Osteocyte (in vitro differentiated cells): Measurements from ENCODE around the gene DCAF12L2. TPM values are rescaled to one million over a fixed set of nuclear protein-coding genes. Genes with fewer than 3 reads are reported as not detected.

ENCODE experiments used
- DNase-seq: peaks from one replicate; pipeline ENCODE4 v3.0.0; 2021; ENCODE audit warnings: mixed read lengths; ENCODE audit not compliant: unreplicated experiment; ENCODE audit errors: extremely low spot score
- H3K27ac Mint-ChIP-seq: one replicate; pipeline ENCODE4 v1.8.0; 2021; ENCODE audit warnings: mild to moderate bottlenecking, mixed read lengths; ENCODE audit not compliant: unreplicated experiment
- H3K27me3 Mint-ChIP-seq: one replicate; pipeline ENCODE4 v1.8.0; 2021; ENCODE audit warnings: mixed read lengths; ENCODE audit not compliant: unreplicated experiment
- H3K36me3 Mint-ChIP-seq: one replicate; pipeline ENCODE4 v1.8.0; 2021; ENCODE audit warnings: mixed read lengths; ENCODE audit not compliant: unreplicated experiment
- H3K4me1 Mint-ChIP-seq: one replicate; pipeline ENCODE4 v1.8.0; 2021; ENCODE audit warnings: mixed read lengths; ENCODE audit not compliant: unreplicated experiment
- H3K4me3 Mint-ChIP-seq: one replicate; pipeline ENCODE4 v1.8.0; 2021; ENCODE audit warnings: mild to moderate bottlenecking, moderate library complexity, mixed read lengths; ENCODE audit not compliant: unreplicated experiment
- H3K9me3 Mint-ChIP-seq: one replicate; pipeline ENCODE4 v1.8.0; 2021; ENCODE audit warnings: mixed read lengths; ENCODE audit not compliant: unreplicated experiment
- total RNA-seq: library from RNA; stranded (reverse); gene quantifications from 2 replicates; pipeline ENCODE4 v1.2.1, GENCODE V29; 2021
- TF ChIP-seq, protein P1 (sequence below): fragments of 200-600 bp; sonication (generic); IDR thresholded peaks from 2 replicates; pipeline ENCODE4 v1.5.0; 2021; ENCODE audit warnings: antibody characterized with exemption, mild to moderate bottlenecking, moderate library complexity

Gene DCAF12L2
- total RNA-seq, 1 donor from 2014 or later, result not detected

DNA sequence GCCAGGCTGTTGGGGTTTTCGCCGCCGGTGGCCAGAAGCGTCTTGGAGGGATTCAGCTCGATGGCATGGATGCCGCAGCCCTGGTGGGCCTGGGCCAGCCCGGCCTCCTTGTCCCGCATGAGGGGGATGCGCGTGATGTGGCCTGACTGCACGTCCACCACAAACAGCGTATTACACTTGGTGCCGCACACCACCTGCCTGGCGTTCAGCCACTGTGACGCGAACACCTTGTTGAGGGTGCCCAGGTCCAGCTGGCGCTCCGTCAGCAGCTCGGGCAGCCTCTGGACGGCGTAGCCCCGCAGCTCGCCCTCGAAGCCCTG, 728 bp downstream of the DCAF12L2 start:
- Mint-ChIP-seq H3K9me3 (peaks cover 22% of the 10 kb centered on the region), H3K4me1 (no peaks in the 10 kb centered on the region), H3K27ac (no peak overlapping the region), H3K36me3 (no peaks in the 10 kb centered on the region), H3K27me3 (no peaks in the 10 kb centered on the region), H3K4me3 (peak overlapping the region; percentile 14)
- TF ChIP-seq, protein P1, sequence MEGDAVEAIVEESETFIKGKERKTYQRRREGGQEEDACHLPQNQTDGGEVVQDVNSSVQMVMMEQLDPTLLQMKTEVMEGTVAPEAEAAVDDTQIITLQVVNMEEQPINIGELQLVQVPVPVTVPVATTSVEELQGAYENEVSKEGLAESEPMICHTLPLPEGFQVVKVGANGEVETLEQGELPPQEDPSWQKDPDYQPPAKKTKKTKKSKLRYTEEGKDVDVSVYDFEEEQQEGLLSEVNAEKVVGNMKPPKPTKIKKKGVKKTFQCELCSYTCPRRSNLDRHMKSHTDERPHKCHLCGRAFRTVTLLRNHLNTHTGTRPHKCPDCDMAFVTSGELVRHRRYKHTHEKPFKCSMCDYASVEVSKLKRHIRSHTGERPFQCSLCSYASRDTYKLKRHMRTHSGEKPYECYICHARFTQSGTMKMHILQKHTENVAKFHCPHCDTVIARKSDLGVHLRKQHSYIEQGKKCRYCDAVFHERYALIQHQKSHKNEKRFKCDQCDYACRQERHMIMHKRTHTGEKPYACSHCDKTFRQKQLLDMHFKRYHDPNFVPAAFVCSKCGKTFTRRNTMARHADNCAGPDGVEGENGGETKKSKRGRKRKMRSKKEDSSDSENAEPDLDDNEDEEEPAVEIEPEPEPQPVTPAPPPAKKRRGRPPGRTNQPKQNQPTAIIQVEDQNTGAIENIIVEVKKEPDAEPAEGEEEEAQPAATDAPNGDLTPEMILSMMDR, result no peak
- no peak for DNase-seq

DNA sequence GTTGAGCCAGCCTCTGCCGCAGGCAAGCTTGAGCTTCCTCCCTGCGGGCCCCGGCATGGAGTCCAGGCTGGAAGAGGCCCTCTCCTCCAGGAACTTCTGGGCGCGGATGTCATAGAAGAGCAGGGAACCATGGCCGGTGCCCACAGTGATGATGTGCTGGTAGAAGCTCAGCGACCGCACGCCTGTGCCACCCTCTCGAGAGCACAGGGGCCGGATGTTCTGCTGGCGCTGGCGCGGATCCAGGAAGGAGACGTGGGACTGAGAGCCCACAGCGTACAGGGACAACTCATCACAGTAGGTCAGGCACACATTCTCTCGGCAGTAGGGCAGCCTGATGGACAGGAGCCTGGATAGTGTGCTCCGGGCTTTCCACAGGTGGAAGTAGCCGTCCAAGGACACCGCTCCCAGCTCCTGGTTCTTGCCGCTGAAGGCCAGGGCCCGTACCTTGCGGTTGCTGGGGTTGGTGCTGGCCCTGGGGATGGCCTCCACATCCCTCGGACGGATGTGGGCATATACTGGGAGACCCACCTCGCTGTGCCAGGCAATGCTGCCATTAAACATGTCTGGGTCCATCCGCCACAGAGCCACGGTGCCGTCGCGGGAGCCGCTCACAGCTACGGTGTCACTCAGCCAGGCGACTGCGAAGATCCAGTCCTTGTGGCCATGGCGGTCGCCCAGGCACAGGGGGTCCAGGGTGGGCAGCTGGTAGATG, 1.2 kb downstream of the DCAF12L2 start:
- Mint-ChIP-seq H3K27ac (no peak overlapping the region), H3K9me3 (peaks cover 22% of the 10 kb centered on the region), H3K4me3 (no peak overlapping the region), H3K36me3 (no peaks in the 10 kb centered on the region), H3K27me3 (no peaks in the 10 kb centered on the region), H3K4me1 (no peaks in the 10 kb centered on the region)
- TF ChIP-seq, protein P1, result no peak
- peak; percentile 83 for DNase-seq

DNA sequence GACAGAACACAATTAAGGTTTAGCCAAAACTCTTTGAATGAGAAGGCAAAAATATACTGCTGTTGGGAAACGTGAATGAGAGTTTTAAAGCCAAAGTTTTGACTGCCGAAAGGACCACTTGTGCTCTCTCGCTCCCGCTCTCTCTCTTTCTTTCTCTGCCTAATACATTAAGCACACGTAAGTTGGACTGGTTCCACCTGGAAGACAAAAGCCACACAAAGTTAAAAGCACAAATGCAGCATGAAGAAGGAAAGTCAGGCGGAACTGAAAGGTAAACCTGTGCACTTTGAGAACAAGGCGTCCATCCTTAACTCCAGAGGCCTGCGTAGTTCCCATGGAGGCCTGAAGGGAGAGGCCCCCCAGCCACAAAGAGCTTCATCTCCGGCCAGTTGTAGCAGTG, 1.9 kb downstream of the DCAF12L2 start:
- no peaks in the 10 kb centered on the region for H3K27me3 Mint-ChIP-seq
- no peak overlapping the region for H3K27ac Mint-ChIP-seq
- H3K4me3 Mint-ChIP-seq, result no peak overlapping the region
- no peak for DNase-seq
- no peaks in the 10 kb centered on the region for H3K36me3 Mint-ChIP-seq
- no peaks in the 10 kb centered on the region for H3K4me1 Mint-ChIP-seq
- peaks cover 25% of the 10 kb centered on the region for H3K9me3 Mint-ChIP-seq
- TF ChIP-seq, protein P1, result no peak

DNA sequence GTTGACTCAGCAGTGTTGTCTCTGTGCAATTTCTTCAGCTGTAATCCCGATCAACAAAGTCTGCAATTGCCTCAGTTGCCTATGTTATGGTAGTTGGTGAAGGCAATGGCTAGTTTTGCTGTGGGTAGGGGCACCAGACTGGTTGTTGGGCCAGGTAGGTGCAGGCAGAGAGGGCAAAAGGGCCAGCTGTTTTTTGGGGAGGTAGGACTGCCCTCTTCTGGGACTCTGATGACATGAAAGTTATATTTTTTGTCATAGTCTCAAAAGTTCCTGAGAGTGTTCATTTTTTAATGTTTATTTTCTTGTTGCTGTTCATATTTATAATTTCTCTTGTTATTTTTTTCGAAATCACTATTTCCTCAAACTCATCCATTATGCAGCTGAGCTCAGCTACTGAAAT, 25.1 kb downstream of the DCAF12L2 start:
- peaks cover 45% of the 10 kb centered on the region for H3K9me3 Mint-ChIP-seq
- no peak overlapping the region for H3K4me3 Mint-ChIP-seq
- no peaks in the 10 kb centered on the region for H3K36me3 Mint-ChIP-seq
- H3K27ac Mint-ChIP-seq, result no peak overlapping the region
- DNase-seq, result no peak
- no peaks in the 10 kb centered on the region for H3K27me3 Mint-ChIP-seq
- H3K4me1 Mint-ChIP-seq, result no peaks in the 10 kb centered on the region
- TF ChIP-seq, protein P1, result no peak

DNA sequence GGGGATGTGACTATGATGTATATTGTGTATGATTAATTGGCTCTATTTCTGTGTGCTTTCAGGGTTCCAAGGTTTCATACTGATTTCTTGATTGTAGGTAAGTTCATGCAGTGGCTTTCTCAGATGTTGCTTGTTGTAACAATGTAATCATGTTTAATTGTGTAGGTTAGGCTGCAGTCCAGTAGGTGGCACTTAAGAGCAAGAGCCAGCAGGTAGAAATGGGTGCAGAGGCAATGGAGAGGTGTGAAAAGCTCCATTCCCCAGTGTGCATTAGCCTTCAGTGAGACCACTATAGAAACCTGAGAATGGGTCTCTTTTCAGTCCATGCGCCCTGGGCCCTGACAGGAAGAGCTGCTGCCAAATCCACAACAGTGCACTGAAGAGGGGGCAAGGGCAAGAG, 28.2 kb downstream of the DCAF12L2 start:
- Mint-ChIP-seq H3K9me3 (peaks cover 47% of the 10 kb centered on the region), H3K4me1 (no peaks in the 10 kb centered on the region), H3K27me3 (no peaks in the 10 kb centered on the region), H3K36me3 (no peaks in the 10 kb centered on the region), H3K27ac (no peak overlapping the region), H3K4me3 (no peak overlapping the region)
- TF ChIP-seq, protein P1, result no peak
- no peak for DNase-seq
